Gastroesophageal sphincter (tissue), 3 donors: ENCODE results near the gene UIMC1.

ENCODE experiments used
- CTCF ChIP-seq, 4 experiments: fragments of 200-600 bp in 2 of 4; fragments of 450-650 bp in 2 of 4; sonication (generic) in 1 of 4; IDR thresholded peaks; one replicate each; pipeline ENCODE4 v1.5.1; 2017 to 2019; ENCODE audit warnings: antibody characterized with exemption in 4 of 4, mild to moderate bottlenecking in 2 of 4, moderate library complexity in 2 of 4
- POLR2AphosphoS5 ChIP-seq: sonication (generic); formaldehyde crosslinking; IDR thresholded peaks from one replicate; pipeline ENCODE4 v1.6.1; 2017; ENCODE audit warnings: antibody characterized with exemption

GRCh38 chr5:176888016-176888864 is 118.3 kb downstream of the UIMC1 start:
- TF ChIP-seq CTCF (IDR thresholded peaks at IDR 0.05) (no peak), POLR2AphosphoS5 (no peak)
